Left ventricle myocardium inferior (tissue), 1 donor: ENCODE data around the gene SPECC1. TPM values are rescaled to one million over a fixed set of nuclear protein-coding genes. Genes with fewer than 3 reads are reported as not detected.
"Not testable (repeated sequence)": the region's sequence is repeated elsewhere in the genome, so short reads cannot be mapped to it uniquely, and the experiment has no call there.

Experiments used
- DNase-seq: peaks from one replicate; pipeline ENCODE4 v3.0.0-alpha.2; 2020
- H3K27ac ChIP-seq: fragments of 200-600 bp; replicated peaks from 2 replicates; pipeline ENCODE4 v1.8.0; 2021
- H3K27me3 ChIP-seq: fragments of 200-600 bp; 2 replicates; pipeline ENCODE4 v1.8.0; 2021; ENCODE audit warnings: low read depth
- H3K36me3 ChIP-seq: fragments of 200-600 bp; 2 replicates; pipeline ENCODE4 v1.8.0; 2021
- H3K4me1 ChIP-seq: fragments of 200-600 bp; 2 replicates; pipeline ENCODE4 v1.8.0; 2021
- H3K4me3 ChIP-seq: fragments of 200-600 bp; 2 replicates; pipeline ENCODE4 v1.8.0; 2021; ENCODE audit warnings: mild to moderate bottlenecking, moderate library complexity
- H3K9me3 ChIP-seq: fragments of 200-600 bp; replicated peaks from 2 replicates; pipeline ENCODE4 v1.8.0; 2021
- CTCF ChIP-seq: fragments of 200-600 bp; IDR thresholded peaks from 2 replicates; pipeline ENCODE4 v1.8.0; 2021; ENCODE audit warnings: antibody characterized with exemption, mild to moderate bottlenecking, borderline replicate concordance
- intact Hi-C: fragments of 100-400 bp; cut with micrococcal nuclease; formaldehyde crosslinking; loops from one replicate; pipeline ENCODE4 v1.11.0; 2022
- total RNA-seq: library from RNA; stranded (reverse); fragmentation: NEBNext Ultra II Directional; extraction: Animal tissue kit (Norgen Biotek cat#: 25700); gene quantifications from one replicate; pipeline ENCODE4 v1.2.1, GENCODE V29; 2021
- donor health status: DM: no; HTN: yes; CAD: no; lungs with severe emphysema.

The SPECC1 gene
- total RNA-seq, 1 donor from 2014 or later = 10.6 TPM

GRCh38 chr17:20096430-20096829 is 87.3 kb downstream of the SPECC1 start:
- H3K9me3 ChIP-seq = no peaks in the 10 kb centered on the region
- no peaks in the 10 kb centered on the region for H3K36me3 ChIP-seq
- H3K27me3 ChIP-seq = no peaks in the 10 kb centered on the region
- H3K4me3 ChIP-seq = no peak overlapping the region
- peak; percentile 57 for DNase-seq
- intact Hi-C loops = no loop called here
- TF ChIP-seq CTCF = no peak
- H3K27ac ChIP-seq = peak overlapping the region; percentile 95
- peaks cover 45% of the 10 kb centered on the region for H3K4me1 ChIP-seq

- TF ChIP-seq CTCF = no peak
- intact Hi-C loops = no loop called here
- no peak overlapping the region for H3K4me3 ChIP-seq
- peaks cover 2% of the 10 kb centered on the region for H3K27me3 ChIP-seq
- peak overlapping the region; percentile 95 for H3K27ac ChIP-seq
- no peaks in the 10 kb centered on the region for H3K9me3 ChIP-seq
- no peak for DNase-seq
- H3K4me1 ChIP-seq = peaks cover 38% of the 10 kb centered on the region
- no peaks in the 10 kb centered on the region for H3K36me3 ChIP-seq
Measured at GRCh38 chr17:20097330-20097729, 88.2 kb downstream of the SPECC1 start.

- Histone ChIP-seq H3K27me3 (peaks cover 10% of the 10 kb centered on the region), H3K27ac (no peak overlapping the region), H3K4me1 (peaks cover 34% of the 10 kb centered on the region), H3K9me3 (no peaks in the 10 kb centered on the region), H3K36me3 (no peaks in the 10 kb centered on the region), H3K4me3 (no peak overlapping the region)
- intact Hi-C loops = no loop called here
- no peak for DNase-seq
- no peak for TF ChIP-seq CTCF
Measured at GRCh38 chr17:20098314-20098713, 89.2 kb downstream of the SPECC1 start.

GRCh38 chr17:20100806-20101205 is 91.6 kb downstream of the SPECC1 start:
- H3K9me3 ChIP-seq, H3K27ac ChIP-seq, H3K36me3 ChIP-seq, intact Hi-C loops, DNase-seq, H3K4me3 ChIP-seq: not testable (repeated sequence)
- Histone ChIP-seq H3K4me1 (peaks cover 22% of the 10 kb centered on the region), H3K27me3 (peaks cover 23% of the 10 kb centered on the region)

GRCh38 chr17:20103454-20104446 is 94.6 kb downstream of the SPECC1 start:
- H3K4me1 ChIP-seq = peaks cover 16% of the 10 kb centered on the region
- no peaks in the 10 kb centered on the region for H3K9me3 ChIP-seq
- DNase-seq = peak; percentile 36
- H3K27ac ChIP-seq = peak overlapping the region; percentile 27
- H3K4me3 ChIP-seq = no peak overlapping the region
- TF ChIP-seq CTCF = no peak
- H3K27me3 ChIP-seq = peaks cover 29% of the 10 kb centered on the region
- intact Hi-C loops = no loop called here
- H3K36me3 ChIP-seq = no peaks in the 10 kb centered on the region
